ENCODE results near the gene ZNF609. TPM values are rescaled to one million over a fixed set of nuclear protein-coding genes. Genes with fewer than 3 reads are reported as not detected.
"Not testable (repeated sequence)": the region's sequence is repeated elsewhere in the genome, so short reads cannot be mapped to it uniquely, and the experiment has no call there.

ZNF609 gene
- total RNA-seq, 1 donor from 2014 or later, result 48.2 TPM

- intact Hi-C loops (cut with DNase I); DNase-seq (ENCODE audit: low spot score); ATAC-seq: not testable (repeated sequence)
Measured at GRCh38 chr15:64632639-64633038, 172.3 kb downstream of the ZNF609 start.

- intact Hi-C loops (cut with DNase I), result no loop called here
- ATAC-seq, result no peak
- no peak for DNase-seq (ENCODE audit: low spot score)
Measured at GRCh38 chr15:64633332-64633731, 173.0 kb downstream of the ZNF609 start.

DNA sequence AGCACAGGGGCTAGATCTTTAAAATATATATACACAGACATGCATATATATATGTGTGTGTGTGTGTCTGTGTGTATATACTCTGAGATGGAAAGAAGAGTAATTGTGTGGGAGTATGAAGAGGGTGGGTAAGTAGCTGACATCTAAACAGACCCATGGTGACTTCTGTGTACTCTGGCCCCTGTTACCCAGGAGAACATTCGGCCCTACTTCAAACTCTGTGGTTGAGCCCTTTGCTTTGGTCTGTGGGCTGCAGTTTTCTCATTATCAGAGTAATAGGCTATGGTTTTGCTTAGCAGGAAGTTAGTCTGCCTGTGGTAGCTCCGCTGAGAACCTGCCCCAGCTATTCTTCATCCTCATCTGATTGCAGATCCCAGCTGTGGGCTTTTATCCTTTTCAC, 173.6 kb downstream of the ZNF609 start:
- no peak for DNase-seq (ENCODE audit: low spot score)
- intact Hi-C loops (cut with DNase I), result no loop called here
- no peak for ATAC-seq

- DNase-seq (ENCODE audit: low spot score) (no peak), ATAC-seq (peak; percentile 23)
- intact Hi-C loops (cut with DNase I), result no loop called here
Measured at GRCh38 chr15:64634576-64635498, 174.5 kb downstream of the ZNF609 start.

- ATAC-seq (peak; percentile 86), DNase-seq (ENCODE audit: low spot score) (no peak)
- intact Hi-C loops (cut with DNase I), result no loop called here
Measured at GRCh38 chr15:64635499-64636495, 175.4 kb downstream of the ZNF609 start.

DNA sequence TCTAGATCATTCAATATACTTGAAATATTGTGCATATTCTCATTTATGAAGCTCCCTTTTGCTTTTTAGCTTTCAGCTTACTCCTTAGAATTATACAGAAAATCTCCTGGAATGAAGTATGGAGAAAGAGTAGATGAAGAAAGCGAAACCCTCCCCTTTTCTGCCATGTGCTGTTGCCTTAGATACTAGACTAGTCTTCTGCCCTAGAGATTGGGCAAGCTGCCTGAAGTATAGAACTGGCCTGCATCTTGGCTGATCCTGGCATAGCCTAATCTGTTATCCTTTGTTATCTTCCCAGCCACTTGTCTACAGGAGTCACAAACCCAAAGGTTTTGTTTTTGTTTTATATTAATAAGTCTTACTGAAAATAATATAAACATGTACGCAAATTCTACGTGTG, 176.2 kb downstream of the ZNF609 start:
- intact Hi-C loops (cut with DNase I), result no loop called here
- DNase-seq (ENCODE audit: low spot score) (no peak), ATAC-seq (no peak)

- intact Hi-C loops (cut with DNase I), result no loop called here
- ATAC-seq (no peak), DNase-seq (ENCODE audit: low spot score) (no peak)
Measured at GRCh38 chr15:64637412-64637811, 177.0 kb downstream of the ZNF609 start.

DNA sequence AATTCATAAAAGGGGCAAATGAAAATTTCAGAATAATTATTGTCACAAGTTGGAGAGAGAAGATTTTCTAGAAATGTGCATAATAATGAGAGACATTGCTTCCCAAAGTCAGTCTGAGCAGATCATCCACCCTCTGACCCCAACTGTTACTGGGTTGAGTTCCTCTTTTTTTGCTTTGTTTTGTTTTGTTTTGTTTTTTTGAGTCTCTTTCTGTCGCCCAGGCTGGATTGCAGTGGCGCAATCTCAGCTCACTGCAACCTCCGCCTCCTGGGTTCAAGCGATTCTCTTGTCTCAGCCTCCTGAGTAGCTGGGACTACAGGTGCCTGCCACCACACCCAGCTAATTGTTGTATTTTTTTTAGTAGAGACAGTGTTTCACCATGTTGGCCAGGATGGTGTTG, 179.4 kb downstream of the ZNF609 start:
- ATAC-seq, result peak; percentile 49
- intact Hi-C loops (cut with DNase I); DNase-seq (ENCODE audit: low spot score): not testable (repeated sequence)

DNA sequence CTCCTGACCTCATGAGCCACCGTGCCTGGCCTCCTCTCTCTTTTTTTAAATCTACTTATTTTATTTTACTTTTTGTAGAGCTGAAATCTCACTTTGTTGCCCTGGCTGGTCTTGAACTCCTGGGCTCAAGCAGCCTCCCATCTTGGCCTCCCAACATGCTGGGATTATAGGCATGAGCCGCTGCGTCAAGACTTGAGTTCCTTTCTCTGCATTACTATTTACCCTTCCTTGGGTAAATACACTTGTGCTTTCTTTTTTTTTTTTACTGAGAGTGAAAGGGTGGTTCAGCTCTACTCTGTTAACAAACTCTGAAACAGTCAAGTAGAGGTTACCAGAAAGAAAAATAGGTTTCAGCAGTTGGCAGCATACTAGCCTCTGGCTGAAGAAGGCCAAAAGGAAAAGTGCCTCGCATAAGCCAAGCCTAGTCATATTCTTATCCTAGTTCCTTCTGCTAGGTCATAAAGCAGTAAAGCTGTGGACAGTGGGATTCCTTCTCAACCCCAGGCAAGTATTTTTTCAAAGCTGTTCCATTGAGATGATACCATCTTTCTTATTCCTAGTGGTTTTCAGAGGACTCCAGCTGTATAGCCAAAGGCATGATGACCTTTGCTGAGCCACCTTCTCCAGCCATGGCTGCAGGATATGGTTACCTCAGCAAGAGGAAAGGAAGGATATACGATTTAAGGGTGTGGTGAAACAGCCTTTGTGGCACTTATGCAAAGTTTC, 179.9 kb downstream of the ZNF609 start:
- DNase-seq (ENCODE audit: low spot score), result no peak
- peak; percentile 60 for ATAC-seq
- intact Hi-C loops (cut with DNase I), result no loop called here

DNA sequence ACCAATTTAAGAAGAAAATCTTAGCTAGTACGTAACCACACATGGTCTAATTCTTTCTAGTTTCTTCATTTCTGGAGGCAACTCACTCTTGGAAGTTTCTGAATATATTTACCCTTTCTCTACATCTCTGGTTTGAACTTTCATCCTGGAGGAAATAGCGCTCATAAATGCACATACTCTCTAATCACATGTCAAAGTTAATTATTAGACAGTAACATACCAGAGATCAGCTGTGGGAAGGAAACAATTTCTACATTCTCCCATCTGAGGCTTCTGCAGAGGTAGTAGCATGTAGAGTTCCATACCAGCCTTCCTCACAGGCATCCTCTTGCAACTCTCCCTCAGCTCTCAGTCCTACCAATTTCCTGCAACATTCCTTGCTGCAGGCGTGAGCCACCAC, 182.5 kb downstream of the ZNF609 start:
- ATAC-seq, result no peak
- intact Hi-C loops (cut with DNase I), result no loop called here
- no peak for DNase-seq (ENCODE audit: low spot score)

DNA sequence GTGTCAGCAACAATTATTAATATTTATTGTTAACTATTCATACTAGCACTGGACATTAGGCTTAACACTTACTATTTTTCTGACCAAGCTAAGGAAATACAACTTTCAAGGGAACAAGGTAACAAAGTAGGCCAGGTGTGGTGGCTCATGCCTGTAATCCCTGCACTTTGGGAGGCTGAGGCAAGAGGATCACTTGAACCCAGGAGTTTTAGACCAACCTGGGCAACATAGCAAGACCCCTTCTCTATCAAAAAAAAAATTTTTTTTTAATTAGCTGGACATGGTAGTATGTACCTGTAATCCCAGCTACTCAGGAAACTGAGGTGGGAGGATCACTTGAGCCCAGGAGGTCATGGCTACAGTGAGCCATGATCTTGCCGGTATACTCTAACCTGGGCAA, 183.3 kb downstream of the ZNF609 start:
- ATAC-seq (no peak), DNase-seq (ENCODE audit: low spot score) (no peak)
- intact Hi-C loops (cut with DNase I), result no loop called here

DNA sequence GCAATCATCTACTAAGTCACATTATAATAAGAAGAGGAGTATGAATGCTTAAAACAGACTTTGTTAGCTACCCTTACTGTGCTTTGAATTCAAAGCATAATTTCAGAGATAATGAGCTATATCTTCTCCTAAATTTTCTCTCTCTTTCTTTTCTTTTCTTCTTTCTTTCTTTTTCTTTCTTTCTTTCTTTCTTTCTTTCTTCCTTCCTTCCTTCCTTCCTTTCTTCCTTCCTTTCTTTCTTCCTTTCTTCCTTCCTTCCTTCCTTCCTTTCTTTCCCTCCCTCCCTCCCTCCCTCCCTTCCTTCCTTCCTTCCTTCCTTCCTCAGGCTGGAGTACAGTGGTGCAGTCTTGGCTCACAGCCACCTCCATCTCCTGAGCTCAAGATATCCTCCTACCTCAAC, 184.4 kb downstream of the ZNF609 start:
- ATAC-seq; intact Hi-C loops (cut with DNase I); DNase-seq (ENCODE audit: low spot score): not testable (repeated sequence)

- DNase-seq (ENCODE audit: low spot score), result no peak
- ATAC-seq, result no peak
- intact Hi-C loops (cut with DNase I), result no loop called here
Measured at GRCh38 chr15:64645995-64646394, 185.6 kb downstream of the ZNF609 start.

DNA sequence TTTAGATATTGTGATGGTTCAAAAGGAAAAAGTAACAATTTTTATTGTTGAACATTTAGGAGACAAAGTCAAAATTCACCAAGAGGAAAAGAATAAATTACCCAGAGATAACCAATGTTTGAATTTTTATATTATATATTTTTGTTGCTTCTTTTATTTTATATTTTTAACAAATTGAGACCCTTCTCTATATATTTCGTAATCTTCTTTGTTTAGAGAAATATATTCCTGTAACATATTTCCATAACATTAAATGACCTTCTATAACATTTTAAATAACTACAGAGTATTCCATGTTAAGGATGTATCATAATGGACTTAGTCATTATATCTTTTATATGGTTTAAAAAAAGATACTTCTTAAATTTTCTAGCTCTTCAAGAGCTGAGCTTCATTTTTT, 187.0 kb downstream of the ZNF609 start:
- DNase-seq (ENCODE audit: low spot score) (no peak), ATAC-seq (no peak)
- intact Hi-C loops (cut with DNase I), result no loop called here

GRCh38 chr15:64650552-64650951, 190.2 kb downstream of the ZNF609 start:
- DNase-seq (ENCODE audit: low spot score) (no peak), ATAC-seq (no peak)
- intact Hi-C loops (cut with DNase I), result no loop called here

- ATAC-seq (no peak), DNase-seq (ENCODE audit: low spot score) (no peak)
- intact Hi-C loops (cut with DNase I), result no loop called here
Measured at GRCh38 chr15:64651601-64652191, 191.3 kb downstream of the ZNF609 start.

DNA sequence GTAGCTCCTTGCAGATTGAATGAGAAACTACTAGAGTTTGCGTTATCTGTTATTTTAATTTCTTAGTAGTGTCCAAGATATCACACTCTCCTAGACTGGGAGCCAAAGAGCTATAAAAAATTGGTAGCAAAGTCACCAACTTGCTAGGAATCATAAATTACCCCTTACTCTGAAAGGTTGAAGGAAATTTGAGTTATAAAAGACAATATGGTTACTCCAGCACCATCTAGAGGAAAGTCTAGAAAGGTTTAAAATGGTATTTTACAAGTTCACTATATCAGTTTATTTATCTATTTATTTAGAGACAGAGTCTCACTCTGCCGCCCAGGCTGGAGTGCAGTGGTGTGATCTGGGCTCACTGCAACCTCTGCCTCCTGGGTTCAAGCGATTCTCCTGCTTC, 193.4 kb downstream of the ZNF609 start:
- ATAC-seq (peak; percentile 30), DNase-seq (ENCODE audit: low spot score) (no peak)
- intact Hi-C loops (cut with DNase I), result no loop called here

GRCh38 chr15:64656508-64656907, 196.1 kb downstream of the ZNF609 start:
- DNase-seq (ENCODE audit: low spot score) (no peak), ATAC-seq (no peak)
- intact Hi-C loops (cut with DNase I), result no loop called here

- no peak for DNase-seq (ENCODE audit: low spot score)
- intact Hi-C loops (cut with DNase I), result no loop called here
Measured at GRCh38 chr15:64665179-64665578, 204.8 kb downstream of the ZNF609 start.

More at GRCh38 chr15:64665179-64665578, 204.8 kb downstream of the ZNF609 start:
- no peak for ATAC-seq

All from sciatic nerve (tissue), 2 donors.